Tibial nerve (tissue), 4 donors: ENCODE data around the gene MRPS17. TPM values are rescaled to one million over a fixed set of nuclear protein-coding genes. Genes with fewer than 3 reads are reported as not detected.

Experiments used
- DNase-seq, 2 donors: peaks; one replicate each; pipeline ENCODE4 v3.0.0-alpha.2; 2019; ENCODE audit warnings: low spot score in 2 of 2
- H3K27ac ChIP-seq, 4 donors: fragments of 200-600 bp; sonication (generic) in 3 of 4; one replicate each; pipeline ENCODE4 v1.5.1; 2017 to 2019; ENCODE audit warnings: mild to moderate bottlenecking in 1 of 4
- H3K27me3 ChIP-seq, 2 donors: fragments of 200-600 bp; sonication (generic) in 1 of 2; one replicate each; pipeline versions ENCODE4 v1.5.1 to v1.6.0; 2017 to 2019
- H3K36me3 ChIP-seq, 3 donors: fragments of 200-600 bp; sonication (generic); one replicate each; pipeline ENCODE4 v1.5.1; 2018 to 2019
- H3K4me1 ChIP-seq, 4 donors: fragments of 200-600 bp; sonication (generic) in 3 of 4; one replicate each; pipeline ENCODE4 v1.5.1; 2017 to 2019
- H3K4me3 ChIP-seq, 4 donors: fragments of 200-600 bp; sonication (generic) in 3 of 4; one replicate each; pipeline ENCODE4 v1.5.1; 2017 to 2019; ENCODE audit warnings: mild to moderate bottlenecking in 1 of 4, moderate library complexity in 1 of 4
- H3K9me3 ChIP-seq, 4 donors: fragments of 200-600 bp; sonication (generic) in 3 of 4; one replicate each; pipeline ENCODE4 v1.5.1; 2017 to 2019
- EP300 ChIP-seq, 2 donors: sonication (generic); formaldehyde crosslinking; IDR thresholded peaks; one replicate each; pipeline ENCODE4 v1.6.1; 2017; ENCODE audit warnings: antibody characterized with exemption in 2 of 2, mild to moderate bottlenecking in 1 of 2
- POLR2A ChIP-seq, 2 donors: fragments of 450-650 bp; IDR thresholded peaks; one replicate each; pipeline ENCODE4 v1.6.1; 2017; ENCODE audit warnings: antibody characterized with exemption in 2 of 2, mild to moderate bottlenecking in 2 of 2, moderate library complexity in 2 of 2
- WGBS, 2 donors: methylation state at CpG; one replicate each; pipeline ENCODE4 v1.1.5; 2018; 5-methylcytosine and 5-hydroxymethylcytosine counted together
- total RNA-seq, 4 donors: library from RNA; depleted of rRNA; stranded (reverse); fragments of >200 nt; gene quantifications; one replicate each; pipeline ENCODE4 v1.1.0, GENCODE V29; 2016
- TF ChIP-seq, protein P1 (sequence below), 5 experiments: fragments of 200-600 bp in 3 of 5; fragments of 450-650 bp in 2 of 5; sonication (generic) in 3 of 5; IDR thresholded peaks; one replicate each; pipeline ENCODE4 v1.5.1; 2016 to 2019; ENCODE audit warnings: antibody characterized with exemption in 5 of 5, mild to moderate bottlenecking in 3 of 5, moderate library complexity in 2 of 5

MRPS17 gene
- total RNA-seq, 4 donors from 2014 or later = 2.2 to 7.5 (median 3.8) TPM

DNA sequence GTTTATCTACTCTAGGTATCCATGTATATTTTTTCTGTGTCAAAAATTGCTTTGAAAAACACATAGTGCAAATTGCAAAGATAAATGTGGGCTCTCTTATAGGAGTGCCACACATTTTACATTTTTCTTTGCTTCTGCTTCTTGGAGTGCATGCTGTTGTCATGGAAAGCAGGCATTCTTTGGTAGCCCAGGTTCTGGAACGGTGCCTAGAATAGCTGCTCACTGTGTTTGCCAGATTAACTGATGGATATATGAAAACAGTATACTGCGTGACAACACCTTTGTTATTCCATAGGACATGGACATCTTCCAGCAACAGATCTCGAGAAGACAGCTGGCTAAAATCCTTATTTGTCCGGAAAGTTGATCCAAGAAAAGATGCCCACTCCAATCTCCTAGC lies 26.2 kb downstream of the MRPS17 start:
- no peak overlapping the region for H3K4me3 ChIP-seq
- H3K27me3 ChIP-seq = no peaks in the 10 kb centered on the region
- TF ChIP-seq POLR2A (IDR thresholded peaks at IDR 0.05) = no peak
- no peaks in the 10 kb centered on the region for H3K9me3 ChIP-seq
- no peak for DNase-seq
- peaks cover 0 to 45% (median 0%) of the 10 kb centered on the region in 3 donors for H3K36me3 ChIP-seq
- H3K4me1 ChIP-seq = peaks cover 0 to 13% (median 0%) of the 10 kb centered on the region in 4 donors
- H3K27ac ChIP-seq = no peak overlapping the region
- WGBS, 2 donors = 46 to 56% methylated on average over 4 of the region's 4 CpGs

DNA sequence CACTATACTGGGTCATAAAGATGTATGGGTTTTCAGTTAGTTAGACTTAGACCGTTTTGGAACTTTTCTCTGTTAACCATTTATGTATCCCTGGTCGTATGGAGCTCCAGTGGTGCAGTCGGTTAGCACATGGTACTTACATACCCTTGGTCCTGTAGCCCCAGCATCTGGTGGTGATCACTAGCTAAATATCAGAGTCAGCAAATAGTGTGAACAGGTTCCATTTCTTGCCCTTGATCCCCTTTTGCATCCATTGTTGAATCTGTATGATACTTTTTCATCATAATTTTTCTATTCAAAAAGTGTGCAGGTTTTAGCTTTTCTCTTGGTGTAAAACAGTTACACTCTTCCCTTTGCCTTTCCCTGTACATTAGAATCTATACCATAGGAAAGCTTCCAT lies 28.6 kb downstream of the MRPS17 start:
- 87 to 88% methylated on average over 3 of the region's 3 CpGs for WGBS, 2 donors
- no peak overlapping the region for H3K27ac ChIP-seq
- H3K4me1 ChIP-seq = peaks cover 0 to 13% (median 0%) of the 10 kb centered on the region in 4 donors
- H3K9me3 ChIP-seq = no peaks in the 10 kb centered on the region
- H3K36me3 ChIP-seq = peaks cover 0 to 69% (median 15%) of the 10 kb centered on the region in 3 donors
- TF ChIP-seq POLR2A (IDR thresholded peaks at IDR 0.05) (no peak), EP300 (IDR thresholded peaks at IDR 0.05) (no peak)
- TF ChIP-seq, protein P1, sequence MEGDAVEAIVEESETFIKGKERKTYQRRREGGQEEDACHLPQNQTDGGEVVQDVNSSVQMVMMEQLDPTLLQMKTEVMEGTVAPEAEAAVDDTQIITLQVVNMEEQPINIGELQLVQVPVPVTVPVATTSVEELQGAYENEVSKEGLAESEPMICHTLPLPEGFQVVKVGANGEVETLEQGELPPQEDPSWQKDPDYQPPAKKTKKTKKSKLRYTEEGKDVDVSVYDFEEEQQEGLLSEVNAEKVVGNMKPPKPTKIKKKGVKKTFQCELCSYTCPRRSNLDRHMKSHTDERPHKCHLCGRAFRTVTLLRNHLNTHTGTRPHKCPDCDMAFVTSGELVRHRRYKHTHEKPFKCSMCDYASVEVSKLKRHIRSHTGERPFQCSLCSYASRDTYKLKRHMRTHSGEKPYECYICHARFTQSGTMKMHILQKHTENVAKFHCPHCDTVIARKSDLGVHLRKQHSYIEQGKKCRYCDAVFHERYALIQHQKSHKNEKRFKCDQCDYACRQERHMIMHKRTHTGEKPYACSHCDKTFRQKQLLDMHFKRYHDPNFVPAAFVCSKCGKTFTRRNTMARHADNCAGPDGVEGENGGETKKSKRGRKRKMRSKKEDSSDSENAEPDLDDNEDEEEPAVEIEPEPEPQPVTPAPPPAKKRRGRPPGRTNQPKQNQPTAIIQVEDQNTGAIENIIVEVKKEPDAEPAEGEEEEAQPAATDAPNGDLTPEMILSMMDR (IDR thresholded peaks at IDR 0.05) = no peak
- no peaks in the 10 kb centered on the region for H3K27me3 ChIP-seq
- H3K4me3 ChIP-seq = no peak overlapping the region
- no peak for DNase-seq

DNA sequence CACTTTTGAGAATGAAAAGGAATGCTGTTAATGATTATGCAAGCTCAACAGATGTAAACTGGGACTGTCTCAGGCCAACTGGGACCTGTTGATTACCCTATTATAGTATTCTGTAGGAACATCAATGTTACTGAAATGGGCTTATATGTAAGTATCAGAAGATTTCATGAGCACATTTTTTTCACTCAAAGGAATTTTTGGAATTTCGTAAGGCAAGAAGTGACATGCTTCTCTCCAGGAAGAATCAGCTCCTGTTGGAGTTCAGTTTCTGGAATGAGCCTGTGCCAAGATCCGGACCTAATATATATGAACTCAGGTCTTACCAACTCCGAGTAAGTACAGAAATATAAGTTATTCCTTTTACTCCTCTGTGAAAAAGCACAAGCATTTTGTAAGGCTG lies 31.9 kb downstream of the MRPS17 start:
- DNase-seq = no peak
- Histone ChIP-seq H3K4me3 (no peak overlapping the region), H3K4me1 (no peaks in the 10 kb centered on the region), H3K36me3 (peaks cover 0 to 99% (median 23%) of the 10 kb centered on the region in 3 donors), H3K9me3 (no peaks in the 10 kb centered on the region), H3K27ac (no peak overlapping the region), H3K27me3 (no peaks in the 10 kb centered on the region)
- 78 to 84% methylated on average over 3 of the region's 3 CpGs for WGBS, 2 donors
- TF ChIP-seq, protein P1 (IDR thresholded peaks at IDR 0.05) = no peak
- TF ChIP-seq EP300 (IDR thresholded peaks at IDR 0.05) = no peak
- TF ChIP-seq POLR2A (IDR thresholded peaks at IDR 0.05) = no peak

DNA sequence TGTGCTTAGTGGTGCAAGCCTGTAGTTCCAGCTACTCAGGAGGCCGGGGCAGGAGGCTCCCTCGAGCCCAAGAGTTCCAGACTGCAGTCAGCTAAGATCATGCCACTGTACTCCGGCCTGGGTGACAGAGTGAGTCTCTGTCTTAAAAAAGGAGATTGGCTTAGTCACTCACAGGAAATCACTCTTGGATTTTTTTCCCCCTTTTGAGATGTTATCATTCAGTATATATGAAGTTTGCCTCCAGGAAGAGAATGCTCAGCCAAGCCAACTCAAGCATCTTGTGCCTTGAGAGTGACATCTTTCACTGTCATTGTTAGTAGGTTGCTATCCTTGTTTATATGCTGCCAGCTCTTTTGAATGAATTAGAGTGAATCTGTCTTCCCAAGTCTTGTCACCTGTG lies 40.7 kb downstream of the MRPS17 start:
- Histone ChIP-seq H3K4me3 (no peak overlapping the region), H3K4me1 (no peaks in the 10 kb centered on the region), H3K9me3 (no peaks in the 10 kb centered on the region), H3K27me3 (no peaks in the 10 kb centered on the region), H3K27ac (no peak overlapping the region), H3K36me3 (peaks cover 0 to 100% (median 18%) of the 10 kb centered on the region in 3 donors)
- WGBS, 2 donors = 78 to 83% methylated on average over 3 of the region's 3 CpGs
- DNase-seq = no peak
- TF ChIP-seq EP300 (IDR thresholded peaks at IDR 0.05) = no peak
- TF ChIP-seq POLR2A (IDR thresholded peaks at IDR 0.05) = no peak
- TF ChIP-seq, protein P1 (IDR thresholded peaks at IDR 0.05) = no peak

DNA sequence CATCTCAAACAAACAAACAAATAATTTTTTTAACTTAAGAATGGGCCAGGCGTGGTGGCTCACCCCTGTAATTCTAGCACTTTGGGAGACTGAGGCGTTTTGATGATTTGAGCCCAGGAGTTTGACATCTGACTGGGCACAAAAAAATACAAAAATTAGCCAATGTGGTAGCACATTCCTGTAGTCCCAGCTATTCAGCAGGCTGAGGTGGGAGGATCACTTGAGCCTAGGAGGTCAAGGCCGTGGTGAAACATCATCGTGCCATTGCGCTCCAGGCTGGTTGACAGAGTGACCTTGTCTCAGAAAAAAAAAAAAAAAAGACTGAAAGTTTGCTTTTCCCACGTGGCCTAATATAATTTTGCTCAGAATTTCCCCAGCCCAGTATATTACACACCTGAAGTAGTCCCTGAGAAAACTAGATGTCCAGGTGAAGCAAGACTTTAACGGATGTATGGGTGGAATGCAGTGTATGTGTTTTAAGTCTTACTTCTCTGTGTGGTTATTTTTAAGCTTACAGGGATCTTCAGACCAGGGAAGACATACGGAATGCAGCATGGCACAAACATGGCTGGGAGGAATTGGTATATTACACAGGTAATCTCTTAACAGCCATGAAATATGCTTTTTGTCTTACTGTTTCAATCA lies 45.3 kb downstream of the MRPS17 start:
- no peak overlapping the region for H3K4me3 ChIP-seq
- H3K27me3 ChIP-seq = no peaks in the 10 kb centered on the region
- WGBS, 2 donors = 87 to 88% methylated on average over 8 of the region's 8 CpGs
- no peak for TF ChIP-seq EP300 (IDR thresholded peaks at IDR 0.05)
- TF ChIP-seq, protein P1 (IDR thresholded peaks at IDR 0.05) = no peak
- TF ChIP-seq POLR2A (IDR thresholded peaks at IDR 0.05) = no peak
- DNase-seq = no peak
- H3K36me3 ChIP-seq = peaks cover 0 to 80% (median 18%) of the 10 kb centered on the region in 3 donors
- no peaks in the 10 kb centered on the region for H3K9me3 ChIP-seq
- H3K4me1 ChIP-seq = no peaks in the 10 kb centered on the region
- H3K27ac ChIP-seq = no peak overlapping the region
